ENCODE results near the gene WDR75.
"Not testable (repeated sequence)": the region's sequence is repeated elsewhere in the genome, so short reads cannot be mapped to it uniquely, and the experiment has no call there.

WDR75 gene

GRCh38 chr2:189442468-189442867 lies 1.2 kb downstream of the WDR75 start:
- no peak for DNase-seq

- DNase-seq: no peak
Measured at GRCh38 chr2:189444322-189444721, 3.0 kb downstream of the WDR75 start.

GRCh38 chr2:189446780-189447179 lies 5.5 kb downstream of the WDR75 start:
- DNase-seq: no peak

- DNase-seq: no peak
Measured at GRCh38 chr2:189454009-189454408, 12.7 kb downstream of the WDR75 start.

GRCh38 chr2:189465076-189465475 lies 23.8 kb downstream of the WDR75 start:
- no peak for DNase-seq

- DNase-seq: no peak
Measured at GRCh38 chr2:189465478-189465877, 24.2 kb downstream of the WDR75 start.

GRCh38 chr2:189466046-189466445 lies 24.8 kb downstream of the WDR75 start:
- DNase-seq: no peak

GRCh38 chr2:189466656-189467055 lies 25.4 kb downstream of the WDR75 start:
- no peak for DNase-seq

- DNase-seq: no peak
Measured at GRCh38 chr2:189467160-189467559, 25.9 kb downstream of the WDR75 start.

GRCh38 chr2:189467593-189467992 lies 26.3 kb downstream of the WDR75 start:
- no peak for DNase-seq

GRCh38 chr2:189474526-189474925 lies 33.3 kb downstream of the WDR75 start:
- DNase-seq: no peak

GRCh38 chr2:189477756-189478155 lies 36.5 kb downstream of the WDR75 start:
- DNase-seq: no peak

- DNase-seq: not testable (repeated sequence)
Measured at GRCh38 chr2:189478289-189478688, 37.0 kb downstream of the WDR75 start.

- DNase-seq: no peak
Measured at GRCh38 chr2:189481071-189481470, 39.8 kb downstream of the WDR75 start.

- no peak for DNase-seq
Measured at GRCh38 chr2:189483571-189483970, 42.3 kb downstream of the WDR75 start.

- DNase-seq: no peak
Measured at GRCh38 chr2:189483980-189484740, 42.9 kb downstream of the WDR75 start.

- DNase-seq: no peak
Measured at GRCh38 chr2:189485146-189485545, 43.9 kb downstream of the WDR75 start.

- DNase-seq: no peak
Measured at GRCh38 chr2:189486237-189486770, 45.0 kb downstream of the WDR75 start.

GRCh38 chr2:189487283-189488007 lies 46.2 kb downstream of the WDR75 start:
- DNase-seq: no peak

- DNase-seq: no peak
Measured at GRCh38 chr2:189488008-189488310, 46.7 kb downstream of the WDR75 start.

GRCh38 chr2:189492451-189492850 lies 51.2 kb downstream of the WDR75 start:
- DNase-seq: no peak

GRCh38 chr2:189498205-189498604 lies 56.9 kb downstream of the WDR75 start:
- DNase-seq: no peak

GRCh38 chr2:189499137-189499536 lies 57.9 kb downstream of the WDR75 start:
- DNase-seq: no peak

GRCh38 chr2:189500456-189501160 lies 59.3 kb downstream of the WDR75 start:
- no peak for DNase-seq
